NCI-H82 treated with DMSO at 0.1 percent for 48 hours (cell line): Measurements from ENCODE around the gene MAG.
"Not testable (repeated sequence)": the region's sequence is repeated elsewhere in the genome, so short reads cannot be mapped to it uniquely, and the experiment has no call there.

ENCODE experiments used
- DNase-seq: peaks from one replicate; lab custom pipeline; 2025; ENCODE audit not compliant: unreplicated experiment; lab: John Stamatoyannopoulos, UW

Gene MAG

DNA sequence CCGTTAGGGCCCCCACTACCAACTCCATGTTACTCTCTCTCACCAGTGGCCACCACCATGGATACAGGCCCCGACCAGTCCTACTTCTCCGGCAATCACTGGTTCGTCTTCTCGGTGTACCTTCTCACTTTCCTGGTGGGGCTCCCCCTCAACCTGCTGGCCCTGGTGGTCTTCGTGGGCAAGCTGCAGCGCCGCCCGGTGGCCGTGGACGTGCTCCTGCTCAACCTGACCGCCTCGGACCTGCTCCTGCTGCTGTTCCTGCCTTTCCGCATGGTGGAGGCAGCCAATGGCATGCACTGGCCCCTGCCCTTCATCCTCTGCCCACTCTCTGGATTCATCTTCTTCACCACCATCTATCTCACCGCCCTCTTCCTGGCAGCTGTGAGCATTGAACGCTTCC, 66.9 kb downstream of the MAG start:
- DNase-seq = not testable (repeated sequence)

DNA sequence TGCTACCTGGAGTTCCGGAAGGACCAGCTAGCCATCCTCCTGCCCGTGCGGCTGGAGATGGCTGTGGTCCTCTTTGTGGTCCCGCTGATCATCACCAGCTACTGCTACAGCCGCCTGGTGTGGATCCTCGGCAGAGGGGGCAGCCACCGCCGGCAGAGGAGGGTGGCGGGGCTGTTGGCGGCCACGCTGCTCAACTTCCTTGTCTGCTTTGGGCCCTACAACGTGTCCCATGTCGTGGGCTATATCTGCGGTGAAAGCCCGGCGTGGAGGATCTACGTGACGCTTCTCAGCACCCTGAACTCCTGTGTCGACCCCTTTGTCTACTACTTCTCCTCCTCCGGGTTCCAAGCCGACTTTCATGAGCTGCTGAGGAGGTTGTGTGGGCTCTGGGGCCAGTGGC, 67.4 kb downstream of the MAG start:
- DNase-seq = not testable (repeated sequence)

DNA sequence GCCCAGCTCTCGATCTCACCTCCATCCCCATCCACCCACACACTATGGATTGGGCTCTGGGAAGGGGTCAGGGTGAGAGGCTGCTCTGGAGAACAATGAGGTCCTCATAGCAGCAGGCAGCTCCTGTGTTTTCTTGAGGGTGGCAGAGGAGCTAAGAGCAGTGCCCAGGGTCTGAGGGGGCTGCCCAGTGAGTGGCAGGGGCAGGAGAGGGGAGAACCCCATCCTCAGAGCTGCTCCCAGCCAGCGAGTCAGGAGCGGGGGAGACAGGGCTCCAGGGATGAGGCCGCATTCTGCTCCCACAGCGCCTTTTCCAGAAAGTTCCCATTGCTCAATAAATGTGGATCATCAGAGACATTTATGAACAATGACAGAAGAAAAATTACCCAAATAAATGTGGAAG, 68.1 kb downstream of the MAG start:
- DNase-seq = not testable (repeated sequence)

- DNase-seq = no peak
Measured at GRCh38 chr19:35360880-35361420, 69.0 kb downstream of the MAG start.

- DNase-seq = no peak
Measured at GRCh38 chr19:35362261-35363000, 70.5 kb downstream of the MAG start.

- DNase-seq = no peak
Measured at GRCh38 chr19:35363001-35363590, 71.1 kb downstream of the MAG start.
